SH-SY5Y (cell line): ENCODE measurements around the gene PKIB.

Experiments used
- GATA2 ChIP-seq: IDR thresholded peaks from 2 replicates; pipeline ENCODE4 v1.6.1; 2011; ENCODE audit warnings: mild to moderate bottlenecking, low read depth, low read length
- GATA3 ChIP-seq: IDR thresholded peaks from 2 replicates; pipeline ENCODE4 v1.6.1; 2011; ENCODE audit warnings: low read depth, mild to moderate bottlenecking, low read length, moderate library complexity

DNA sequence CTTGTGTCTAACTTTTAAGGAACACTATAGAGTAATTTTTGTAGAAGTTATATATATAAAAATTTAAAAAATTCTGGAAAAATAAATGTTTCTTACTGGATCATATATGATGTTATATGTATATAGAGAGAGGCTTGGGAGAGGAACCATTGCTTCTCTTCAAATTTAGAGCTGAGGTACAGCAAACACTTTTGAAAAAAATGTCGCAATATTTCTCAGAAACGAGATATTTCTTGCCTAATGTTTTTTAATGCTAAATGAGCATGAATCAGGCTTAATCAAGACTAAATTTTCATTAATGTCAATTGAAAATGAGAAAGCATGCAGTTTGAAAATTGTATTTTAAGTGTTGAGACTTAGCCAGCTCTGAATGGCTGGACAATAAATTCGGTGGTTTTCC is 2.6 kb downstream of the PKIB start:
- TF ChIP-seq GATA3 = no peak
- no peak for TF ChIP-seq GATA2
